AG08396 (cell line): ENCODE data around the gene SCUBE1.

Experiments used
- DNase-seq: peaks from one replicate; pipeline ENCODE4 v3.0.0; 2012; ENCODE audit warnings: low spot score, mixed read lengths

The SCUBE1 gene

GRCh38 chr22:43326331-43327156 lies 16.6 kb downstream of the SCUBE1 start:
- DNase-seq: no peak

GRCh38 chr22:43325176-43325575 lies 18.0 kb downstream of the SCUBE1 start:
- DNase-seq: no peak

- no peak for DNase-seq
Observed at GRCh38 chr22:43320943-43321900, 21.9 kb downstream of the SCUBE1 start.

GRCh38 chr22:43319661-43320486 lies 23.3 kb downstream of the SCUBE1 start:
- no peak for DNase-seq

GRCh38 chr22:43317239-43317638 lies 25.9 kb downstream of the SCUBE1 start:
- no peak for DNase-seq

GRCh38 chr22:43315687-43316217 lies 27.4 kb downstream of the SCUBE1 start:
- DNase-seq: no peak

- no peak for DNase-seq
Observed at GRCh38 chr22:43314611-43315010, 28.6 kb downstream of the SCUBE1 start.

- DNase-seq: no peak
Observed at GRCh38 chr22:43313890-43314474, 29.2 kb downstream of the SCUBE1 start.

- no peak for DNase-seq
Observed at GRCh38 chr22:43313244-43313889, 29.8 kb downstream of the SCUBE1 start.

- no peak for DNase-seq
Observed at GRCh38 chr22:43312608-43313007, 30.6 kb downstream of the SCUBE1 start.

GRCh38 chr22:43310798-43311197 lies 32.4 kb downstream of the SCUBE1 start:
- no peak for DNase-seq

- DNase-seq: no peak
Observed at GRCh38 chr22:43310311-43310710, 32.9 kb downstream of the SCUBE1 start.

GRCh38 chr22:43308836-43309235 lies 34.3 kb downstream of the SCUBE1 start:
- DNase-seq: no peak

GRCh38 chr22:43308060-43308830 lies 34.9 kb downstream of the SCUBE1 start:
- no peak for DNase-seq

- no peak for DNase-seq
Observed at GRCh38 chr22:43305806-43306205, 37.4 kb downstream of the SCUBE1 start.

GRCh38 chr22:43304831-43305590 lies 38.2 kb downstream of the SCUBE1 start:
- no peak for DNase-seq

GRCh38 chr22:43303751-43304150 lies 39.4 kb downstream of the SCUBE1 start:
- DNase-seq: no peak

GRCh38 chr22:43303166-43303565 lies 40.0 kb downstream of the SCUBE1 start:
- no peak for DNase-seq

- DNase-seq: no peak
Observed at GRCh38 chr22:43302531-43303041, 40.6 kb downstream of the SCUBE1 start.
